HepG2 (cell line): Measurements from ENCODE around the gene NHERF2.

ENCODE experiments used
- CREM ChIP-seq, 2 experiments: sonication (generic) in 1 of 2; formaldehyde crosslinking in 1 of 2; IDR thresholded peaks; 2 replicates each; pipeline versions ENCODE4 v1.4.0 to v1.6.1; 2016 to 2020; ENCODE audit warnings: antibody characterized with exemption in 1 of 2, mild to moderate bottlenecking in 1 of 2, missing genetic modification reagents in 1 of 2
- ELF4 ChIP-seq: sonication (generic); formaldehyde crosslinking; IDR thresholded peaks from 2 replicates; pipeline ENCODE4 v1.5.0; 2020; ENCODE audit warnings: missing genetic modification reagents, mild to moderate bottlenecking, moderate library complexity, borderline replicate concordance
- EZH2 ChIP-seq: conservative IDR thresholded peaks from 2 replicates; pipeline ENCODE4 v1.6.1; 2012; ENCODE audit warnings: mild to moderate bottlenecking, low read depth, low read length, moderate library complexity
- MYC ChIP-seq: sonication (generic); formaldehyde crosslinking; IDR thresholded peaks from 2 replicates; pipeline ENCODE4 v1.9.0; 2021; ENCODE audit warnings: missing genetic modification reagents, borderline replicate concordance
- NR3C1 ChIP-seq: sonication (generic); formaldehyde crosslinking; IDR thresholded peaks from 2 replicates; pipeline ENCODE4 v1.4.0; 2020; ENCODE audit warnings: missing genetic modification reagents
- SUZ12 ChIP-seq: fragments of 150-350 bp; IDR thresholded peaks from 2 replicates; pipeline ENCODE4 v1.6.1; 2014; ENCODE audit warnings: low read depth, low read length
- TCF12 ChIP-seq, 2 experiments: fragments of 450-650 bp in 1 of 2; sonication (generic) in 1 of 2; formaldehyde crosslinking in 1 of 2; IDR thresholded peaks; 2 replicates each; pipeline versions ENCODE4 v1.6.1 to v1.8.0; 2017 to 2022; ENCODE audit warnings: antibody characterized with exemption in 1 of 2, mild to moderate bottlenecking in 1 of 2, missing genetic modification reagents in 1 of 2, moderate library complexity in 1 of 2
- ZNF33A ChIP-seq: sonication (generic); formaldehyde crosslinking; IDR thresholded peaks from 2 replicates; pipeline ENCODE4 v1.5.1; 2020; ENCODE audit warnings: missing genetic modification reagents, mild to moderate bottlenecking, moderate library complexity, borderline replicate concordance
- ZSCAN30 ChIP-seq: sonication (generic); formaldehyde crosslinking; IDR thresholded peaks from 2 replicates; pipeline ENCODE4 v1.5.0; 2020; ENCODE audit warnings: mild to moderate bottlenecking, missing genetic modification reagents
- TF ChIP-seq, protein P1 (sequence below): sonication (generic); formaldehyde crosslinking; IDR thresholded peaks from 2 replicates; pipeline ENCODE4 v1.5.0; 2020; ENCODE audit warnings: mild to moderate bottlenecking, missing genetic modification reagents, moderate library complexity
- TF ChIP-seq, protein P2 (sequence below): sonication (generic); formaldehyde crosslinking; IDR thresholded peaks from 2 replicates; pipeline ENCODE4 v1.4.0; 2020; ENCODE audit warnings: missing genetic modification reagents

DNA sequence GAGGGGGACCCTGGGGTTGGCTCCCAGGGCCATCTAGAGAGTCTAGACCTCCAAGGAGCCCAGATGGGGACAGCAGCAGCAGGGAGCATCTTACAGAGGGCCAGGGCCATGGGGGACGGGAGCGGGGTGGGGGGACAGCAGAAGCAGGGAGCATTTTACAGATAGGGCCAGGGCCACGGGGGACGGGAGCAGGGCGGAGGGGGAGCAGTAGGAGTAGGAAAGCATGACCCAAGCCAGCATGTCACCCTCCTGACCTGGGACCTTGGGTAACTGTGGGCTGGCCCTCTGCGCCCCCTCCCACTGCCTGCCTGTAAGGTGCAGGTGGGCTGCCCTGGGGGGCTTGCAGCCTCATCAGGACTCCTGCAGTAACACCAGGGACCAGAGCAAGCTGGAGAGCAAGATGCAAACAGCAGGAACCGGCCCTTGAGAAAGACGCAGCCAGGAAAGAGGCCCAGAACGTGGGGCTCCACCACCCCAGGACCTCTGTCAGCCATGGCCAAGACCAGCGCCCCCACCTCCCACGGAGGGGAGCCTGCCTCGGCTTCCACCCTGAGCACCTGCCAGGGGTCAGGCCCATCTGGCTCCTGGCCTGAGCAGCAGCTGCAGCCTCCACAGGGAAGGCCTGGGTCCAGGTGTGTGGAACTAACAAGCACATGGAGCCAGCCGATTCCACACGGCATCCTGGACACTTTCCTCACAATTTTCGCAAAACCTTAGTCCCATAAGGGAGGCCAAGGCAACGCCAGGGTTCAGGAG, 19.4 kb upstream of the NHERF2 start:
- TF ChIP-seq, protein P1, sequence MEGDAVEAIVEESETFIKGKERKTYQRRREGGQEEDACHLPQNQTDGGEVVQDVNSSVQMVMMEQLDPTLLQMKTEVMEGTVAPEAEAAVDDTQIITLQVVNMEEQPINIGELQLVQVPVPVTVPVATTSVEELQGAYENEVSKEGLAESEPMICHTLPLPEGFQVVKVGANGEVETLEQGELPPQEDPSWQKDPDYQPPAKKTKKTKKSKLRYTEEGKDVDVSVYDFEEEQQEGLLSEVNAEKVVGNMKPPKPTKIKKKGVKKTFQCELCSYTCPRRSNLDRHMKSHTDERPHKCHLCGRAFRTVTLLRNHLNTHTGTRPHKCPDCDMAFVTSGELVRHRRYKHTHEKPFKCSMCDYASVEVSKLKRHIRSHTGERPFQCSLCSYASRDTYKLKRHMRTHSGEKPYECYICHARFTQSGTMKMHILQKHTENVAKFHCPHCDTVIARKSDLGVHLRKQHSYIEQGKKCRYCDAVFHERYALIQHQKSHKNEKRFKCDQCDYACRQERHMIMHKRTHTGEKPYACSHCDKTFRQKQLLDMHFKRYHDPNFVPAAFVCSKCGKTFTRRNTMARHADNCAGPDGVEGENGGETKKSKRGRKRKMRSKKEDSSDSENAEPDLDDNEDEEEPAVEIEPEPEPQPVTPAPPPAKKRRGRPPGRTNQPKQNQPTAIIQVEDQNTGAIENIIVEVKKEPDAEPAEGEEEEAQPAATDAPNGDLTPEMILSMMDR: no peak
- TF ChIP-seq NR3C1 (CRISPR knock-in tag) (no peak), EZH2 (no peak), SUZ12 (no peak), ZNF33A (CRISPR knock-in tag) (no peak), TCF12 (IDR thresholded peaks at IDR 0.05) (no peak), TCF12 (CRISPR knock-in tag; IDR thresholded peaks at IDR 0.05) (no peak), ELF4 (CRISPR knock-in tag) (no peak), CREM (IDR thresholded peaks at IDR 0.05) (no peak), CREM (CRISPR knock-in tag; IDR thresholded peaks at IDR 0.05) (no peak), ZSCAN30 (CRISPR knock-in tag) (no peak), MYC (CRISPR knock-in tag) (no peak)
- TF ChIP-seq, protein P2, sequence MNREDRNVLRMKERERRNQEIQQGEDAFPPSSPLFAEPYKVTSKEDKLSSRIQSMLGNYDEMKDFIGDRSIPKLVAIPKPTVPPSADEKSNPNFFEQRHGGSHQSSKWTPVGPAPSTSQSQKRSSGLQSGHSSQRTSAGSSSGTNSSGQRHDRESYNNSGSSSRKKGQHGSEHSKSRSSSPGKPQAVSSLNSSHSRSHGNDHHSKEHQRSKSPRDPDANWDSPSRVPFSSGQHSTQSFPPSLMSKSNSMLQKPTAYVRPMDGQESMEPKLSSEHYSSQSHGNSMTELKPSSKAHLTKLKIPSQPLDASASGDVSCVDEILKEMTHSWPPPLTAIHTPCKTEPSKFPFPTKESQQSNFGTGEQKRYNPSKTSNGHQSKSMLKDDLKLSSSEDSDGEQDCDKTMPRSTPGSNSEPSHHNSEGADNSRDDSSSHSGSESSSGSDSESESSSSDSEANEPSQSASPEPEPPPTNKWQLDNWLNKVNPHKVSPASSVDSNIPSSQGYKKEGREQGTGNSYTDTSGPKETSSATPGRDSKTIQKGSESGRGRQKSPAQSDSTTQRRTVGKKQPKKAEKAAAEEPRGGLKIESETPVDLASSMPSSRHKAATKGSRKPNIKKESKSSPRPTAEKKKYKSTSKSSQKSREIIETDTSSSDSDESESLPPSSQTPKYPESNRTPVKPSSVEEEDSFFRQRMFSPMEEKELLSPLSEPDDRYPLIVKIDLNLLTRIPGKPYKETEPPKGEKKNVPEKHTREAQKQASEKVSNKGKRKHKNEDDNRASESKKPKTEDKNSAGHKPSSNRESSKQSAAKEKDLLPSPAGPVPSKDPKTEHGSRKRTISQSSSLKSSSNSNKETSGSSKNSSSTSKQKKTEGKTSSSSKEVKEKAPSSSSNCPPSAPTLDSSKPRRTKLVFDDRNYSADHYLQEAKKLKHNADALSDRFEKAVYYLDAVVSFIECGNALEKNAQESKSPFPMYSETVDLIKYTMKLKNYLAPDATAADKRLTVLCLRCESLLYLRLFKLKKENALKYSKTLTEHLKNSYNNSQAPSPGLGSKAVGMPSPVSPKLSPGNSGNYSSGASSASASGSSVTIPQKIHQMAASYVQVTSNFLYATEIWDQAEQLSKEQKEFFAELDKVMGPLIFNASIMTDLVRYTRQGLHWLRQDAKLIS: no peak
